ENCODE results near the gene RAP1GDS1. TPM values are rescaled to one million over a fixed set of nuclear protein-coding genes. Genes with fewer than 3 reads are reported as not detected.

Gene RAP1GDS1
- polyA plus RNA-seq, 1 of the 3 experiments (the other 2 are of a cell fraction), result 25.6 TPM

DNA sequence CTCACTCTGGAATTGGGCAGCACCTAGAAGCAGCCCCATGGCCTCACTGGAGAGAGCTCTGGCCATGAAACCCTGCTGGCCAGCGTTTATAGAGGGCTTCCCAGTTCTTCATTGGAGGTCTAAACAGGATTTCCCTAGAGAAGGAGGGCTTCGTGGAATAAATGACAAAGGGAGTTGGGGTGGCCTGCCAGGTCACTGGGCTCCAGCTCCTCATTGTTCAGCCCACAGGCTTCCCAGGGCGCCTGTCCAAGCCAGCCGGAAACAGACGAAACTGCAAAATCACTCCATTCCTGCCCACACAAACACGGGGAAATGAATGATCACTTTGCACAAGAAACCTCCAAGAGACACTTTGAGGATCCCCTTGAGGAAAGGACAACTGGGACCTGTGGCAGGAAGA is 207.5 kb downstream of the RAP1GDS1 start:
- H3K27me3 ChIP-seq (ENCODE audit: insufficient read depth), result no peaks in the 10 kb centered on the region
- no peak overlapping the region for H2AFZ ChIP-seq (ENCODE audit: low read depth)
- H4K20me1 ChIP-seq (ENCODE audit: insufficient read depth), result no peaks in the 10 kb centered on the region
- H3K27ac ChIP-seq (ENCODE audit: low read depth in 2 of 2, low read length in 1 of 2), result peak overlapping the region in 1 of 2 experiments; percentile 33; a peak in 1 of 4 replicates
- no peak for DNase-seq
- H3K4me1 ChIP-seq (ENCODE audit: control insufficient read depth in 1 of 2, insufficient read depth in 2 of 2, low read depth in 1 of 2, low read length in 1 of 2), result peaks cover 0 to 4% of the 10 kb centered on the region in 2 experiments; a peak in 2 of 4 replicates
- H3K4me3 ChIP-seq (ENCODE audit: low read depth in 2 of 2, low read length in 1 of 2), result no peak overlapping the region
- H3K9me2 ChIP-seq, result no peaks in the 10 kb centered on the region
- peaks cover 18 to 24% of the 10 kb centered on the region in 2 experiments for H3K36me3 ChIP-seq (replicated peaks in 1 of 2; ENCODE audit: control insufficient read depth in 1 of 2, insufficient read depth in 2 of 2, low read length in 1 of 2)
- ChIA-PET CTCF (interaction anchor here (1.1 to 2.8 kb wide), 15 partner anchors 9 to 994 kb away, joined by 3 to 33 read pairs (median 6); partner anchors contain the start of gene TSPAN5), POLR2A (interaction anchor here (0.6 kb wide), 1 partner anchor 990 kb away, joined by 3 read pairs; no protein-coding TSS in a partner anchor)
- H3F3A ChIP-seq (replicated peaks; ENCODE audit: insufficient read depth), result peaks cover 8% of the 10 kb centered on the region
- H3K9me3 ChIP-seq, result no peaks in the 10 kb centered on the region
- WGBS (ENCODE audit: low lambda C conversion rate), result 93% methylated on average over 5 of the region's 6 CpGs
- H3K79me2 ChIP-seq (ENCODE audit: insufficient read depth), result no peaks in the 10 kb centered on the region
- H3K4me2 ChIP-seq, result no peak overlapping the region
- no peak for TF ChIP-seq EZH2phosphoT487 (IDR thresholded peaks at IDR 0.05; ENCODE audit: borderline replicate concordance, low read depth)
- TF ChIP-seq, protein P1, sequence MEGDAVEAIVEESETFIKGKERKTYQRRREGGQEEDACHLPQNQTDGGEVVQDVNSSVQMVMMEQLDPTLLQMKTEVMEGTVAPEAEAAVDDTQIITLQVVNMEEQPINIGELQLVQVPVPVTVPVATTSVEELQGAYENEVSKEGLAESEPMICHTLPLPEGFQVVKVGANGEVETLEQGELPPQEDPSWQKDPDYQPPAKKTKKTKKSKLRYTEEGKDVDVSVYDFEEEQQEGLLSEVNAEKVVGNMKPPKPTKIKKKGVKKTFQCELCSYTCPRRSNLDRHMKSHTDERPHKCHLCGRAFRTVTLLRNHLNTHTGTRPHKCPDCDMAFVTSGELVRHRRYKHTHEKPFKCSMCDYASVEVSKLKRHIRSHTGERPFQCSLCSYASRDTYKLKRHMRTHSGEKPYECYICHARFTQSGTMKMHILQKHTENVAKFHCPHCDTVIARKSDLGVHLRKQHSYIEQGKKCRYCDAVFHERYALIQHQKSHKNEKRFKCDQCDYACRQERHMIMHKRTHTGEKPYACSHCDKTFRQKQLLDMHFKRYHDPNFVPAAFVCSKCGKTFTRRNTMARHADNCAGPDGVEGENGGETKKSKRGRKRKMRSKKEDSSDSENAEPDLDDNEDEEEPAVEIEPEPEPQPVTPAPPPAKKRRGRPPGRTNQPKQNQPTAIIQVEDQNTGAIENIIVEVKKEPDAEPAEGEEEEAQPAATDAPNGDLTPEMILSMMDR (IDR thresholded peaks at IDR 0.05), result no peak
- no peak for TF ChIP-seq MEF2A (IDR thresholded peaks at IDR 0.05; ENCODE audit: borderline replicate concordance, low read depth)
- TF ChIP-seq FOXM1 (IDR thresholded peaks at IDR 0.05; ENCODE audit: low read depth), result no peak
- no peak for TF ChIP-seq MXI1 (IDR thresholded peaks at IDR 0.05; ENCODE audit: low read depth, low read length)
- no peak for TF ChIP-seq YY1 (IDR thresholded peaks at IDR 0.05; ENCODE audit: low read depth)
- no peak for TF ChIP-seq SMC3 (IDR thresholded peaks at IDR 0.05; ENCODE audit: low read depth, low read length)
- no peak for TF ChIP-seq TAF1 (IDR thresholded peaks at IDR 0.05; ENCODE audit: borderline replicate concordance, low read depth, low read length)
- no peak for TF ChIP-seq GABPA (IDR thresholded peaks at IDR 0.05; ENCODE audit: low read depth)
- TF ChIP-seq FOXJ3 (CRISPR knock-in tag; IDR thresholded peaks at IDR 0.05), result no peak
- TF ChIP-seq, protein P2, sequence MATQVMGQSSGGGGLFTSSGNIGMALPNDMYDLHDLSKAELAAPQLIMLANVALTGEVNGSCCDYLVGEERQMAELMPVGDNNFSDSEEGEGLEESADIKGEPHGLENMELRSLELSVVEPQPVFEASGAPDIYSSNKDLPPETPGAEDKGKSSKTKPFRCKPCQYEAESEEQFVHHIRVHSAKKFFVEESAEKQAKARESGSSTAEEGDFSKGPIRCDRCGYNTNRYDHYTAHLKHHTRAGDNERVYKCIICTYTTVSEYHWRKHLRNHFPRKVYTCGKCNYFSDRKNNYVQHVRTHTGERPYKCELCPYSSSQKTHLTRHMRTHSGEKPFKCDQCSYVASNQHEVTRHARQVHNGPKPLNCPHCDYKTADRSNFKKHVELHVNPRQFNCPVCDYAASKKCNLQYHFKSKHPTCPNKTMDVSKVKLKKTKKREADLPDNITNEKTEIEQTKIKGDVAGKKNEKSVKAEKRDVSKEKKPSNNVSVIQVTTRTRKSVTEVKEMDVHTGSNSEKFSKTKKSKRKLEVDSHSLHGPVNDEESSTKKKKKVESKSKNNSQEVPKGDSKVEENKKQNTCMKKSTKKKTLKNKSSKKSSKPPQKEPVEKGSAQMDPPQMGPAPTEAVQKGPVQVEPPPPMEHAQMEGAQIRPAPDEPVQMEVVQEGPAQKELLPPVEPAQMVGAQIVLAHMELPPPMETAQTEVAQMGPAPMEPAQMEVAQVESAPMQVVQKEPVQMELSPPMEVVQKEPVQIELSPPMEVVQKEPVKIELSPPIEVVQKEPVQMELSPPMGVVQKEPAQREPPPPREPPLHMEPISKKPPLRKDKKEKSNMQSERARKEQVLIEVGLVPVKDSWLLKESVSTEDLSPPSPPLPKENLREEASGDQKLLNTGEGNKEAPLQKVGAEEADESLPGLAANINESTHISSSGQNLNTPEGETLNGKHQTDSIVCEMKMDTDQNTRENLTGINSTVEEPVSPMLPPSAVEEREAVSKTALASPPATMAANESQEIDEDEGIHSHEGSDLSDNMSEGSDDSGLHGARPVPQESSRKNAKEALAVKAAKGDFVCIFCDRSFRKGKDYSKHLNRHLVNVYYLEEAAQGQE (IDR thresholded peaks at IDR 0.05; ENCODE audit: low read depth, low read length), result no peak
- no peak overlapping the region for H3K9ac ChIP-seq

DNA sequence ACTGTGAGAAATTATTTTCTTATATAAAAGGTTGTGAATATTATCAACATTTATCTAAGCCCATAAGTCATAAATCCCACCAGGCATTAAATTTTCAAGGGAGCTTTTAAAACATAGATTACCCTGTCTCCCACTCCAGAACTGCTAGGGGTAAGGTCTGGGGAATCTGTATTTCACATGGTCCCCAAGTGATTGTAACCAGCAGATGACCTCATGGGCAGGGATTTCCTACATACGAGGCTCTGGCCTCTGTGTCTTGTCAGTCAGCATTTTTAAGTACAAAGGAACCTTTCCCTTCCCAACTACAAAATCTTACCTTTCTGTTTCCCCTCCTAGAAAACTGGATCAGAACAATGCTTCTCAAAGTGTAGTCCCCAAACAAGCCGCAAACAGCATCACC is 208.6 kb downstream of the RAP1GDS1 start:
- H3K9me2 ChIP-seq, result no peaks in the 10 kb centered on the region
- H3K36me3 ChIP-seq (replicated peaks in 1 of 2; ENCODE audit: control insufficient read depth in 1 of 2, insufficient read depth in 2 of 2, low read length in 1 of 2), result peaks cover 18 to 24% of the 10 kb centered on the region in 2 experiments
- peak overlapping the region in 1 of 2 experiments; percentile 33; a peak in 1 of 4 replicates for H3K27ac ChIP-seq (ENCODE audit: low read depth in 2 of 2, low read length in 1 of 2)
- TF ChIP-seq RCOR1 (IDR thresholded peaks at IDR 0.05; ENCODE audit: low read length), result no peak
- peaks cover 0 to 4% of the 10 kb centered on the region in 2 experiments; a peak in 2 of 4 replicates for H3K4me1 ChIP-seq (ENCODE audit: control insufficient read depth in 1 of 2, insufficient read depth in 2 of 2, low read depth in 1 of 2, low read length in 1 of 2)
- H3K9ac ChIP-seq, result no peak overlapping the region
- H3F3A ChIP-seq (replicated peaks; ENCODE audit: insufficient read depth), result peaks cover 12% of the 10 kb centered on the region
- WGBS (ENCODE audit: low lambda C conversion rate), result 81% methylated on average over 2 of the region's 2 CpGs
- CTCF ChIA-PET, result interaction anchor here (1.6 to 2.1 kb wide), 2 partner anchors 320 to 587 kb away, joined by 3 to 5 read pairs; no protein-coding TSS in a partner anchor
- H2AFZ ChIP-seq (ENCODE audit: low read depth), result no peak overlapping the region
- DNase-seq, result no peak
- no peak overlapping the region for H3K4me3 ChIP-seq (ENCODE audit: low read depth in 2 of 2, low read length in 1 of 2)
- no peaks in the 10 kb centered on the region for H3K9me3 ChIP-seq
- no peak overlapping the region for H3K4me2 ChIP-seq
- POLR2A ChIA-PET, result no interaction called here
- no peaks in the 10 kb centered on the region for H4K20me1 ChIP-seq (ENCODE audit: insufficient read depth)
- H3K79me2 ChIP-seq (ENCODE audit: insufficient read depth), result no peaks in the 10 kb centered on the region
- no peaks in the 10 kb centered on the region for H3K27me3 ChIP-seq (ENCODE audit: insufficient read depth)
